Thoracic aorta (tissue), 2 donors: ENCODE measurements around the gene TRIM72. TPM values are rescaled to one million over a fixed set of nuclear protein-coding genes. Genes with fewer than 3 reads are reported as not detected.
"Not testable (repeated sequence)": the region's sequence is repeated elsewhere in the genome, so short reads cannot be mapped to it uniquely, and the experiment has no call there.

Source experiments
- ATAC-seq: fragments of 150-250 bp; one replicate; pipeline ENCODE4 v1.8.0; 2017; ENCODE audit warnings: low read depth; ENCODE audit not compliant: insufficient number of reproducible peaks, low FRiP score
- DNase-seq: peaks from one replicate; pipeline ENCODE4 v3.0.0-alpha.2; 2020; ENCODE audit warnings: low spot score
- H3K27ac ChIP-seq, 2 donors: fragments of 200-600 bp; sonication (generic); 1 replicate in 1 of 2; 2 replicates in 1 of 2; pipeline ENCODE4 v1.5.1; 2016; ENCODE audit warnings: mild to moderate bottlenecking in 2 of 2, moderate library complexity in 2 of 2
- H3K27me3 ChIP-seq: fragments of 200-600 bp; sonication (generic); replicated peaks from 2 replicates; pipeline ENCODE4 v1.6.0; 2016; ENCODE audit warnings: mild to moderate bottlenecking; ENCODE audit not compliant: insufficient read depth
- H3K36me3 ChIP-seq: fragments of 200-600 bp; sonication (generic); one replicate; pipeline ENCODE4 v1.5.1; 2016
- H3K4me1 ChIP-seq, 2 donors: fragments of 200-600 bp; sonication (generic); 1 replicate in 1 of 2; 2 replicates in 1 of 2; pipeline versions ENCODE4 v1.5.1 to v1.6.0; 2016; ENCODE audit warnings: low read depth in 2 of 2, mild to moderate bottlenecking in 1 of 2; ENCODE audit not compliant: control insufficient read depth in 1 of 2
- H3K4me3 ChIP-seq: fragments of 200-600 bp; sonication (generic); 2 replicates; pipeline ENCODE4 v1.5.1; 2016; ENCODE audit warnings: mild to moderate bottlenecking
- H3K9me3 ChIP-seq: fragments of 200-600 bp; sonication (generic); 2 replicates; pipeline ENCODE4 v1.5.1; 2016
- total RNA-seq, 2 donors: library from RNA; depleted of rRNA; stranded (reverse); fragments of >200 nt; gene quantifications; one replicate each; pipeline versions ENCODE4 v1.1.0 to v1.2.3, GENCODE V29; 2016
- TF ChIP-seq, protein P1 (sequence below): fragments of 200-600 bp; sonication (generic); IDR thresholded peaks from one replicate; pipeline ENCODE4 v1.5.1; 2019; ENCODE audit warnings: antibody characterized with exemption

Gene TRIM72
- total RNA-seq, 2 donors from 2014 or later, result 0.07 TPM; not detected in 1

DNA sequence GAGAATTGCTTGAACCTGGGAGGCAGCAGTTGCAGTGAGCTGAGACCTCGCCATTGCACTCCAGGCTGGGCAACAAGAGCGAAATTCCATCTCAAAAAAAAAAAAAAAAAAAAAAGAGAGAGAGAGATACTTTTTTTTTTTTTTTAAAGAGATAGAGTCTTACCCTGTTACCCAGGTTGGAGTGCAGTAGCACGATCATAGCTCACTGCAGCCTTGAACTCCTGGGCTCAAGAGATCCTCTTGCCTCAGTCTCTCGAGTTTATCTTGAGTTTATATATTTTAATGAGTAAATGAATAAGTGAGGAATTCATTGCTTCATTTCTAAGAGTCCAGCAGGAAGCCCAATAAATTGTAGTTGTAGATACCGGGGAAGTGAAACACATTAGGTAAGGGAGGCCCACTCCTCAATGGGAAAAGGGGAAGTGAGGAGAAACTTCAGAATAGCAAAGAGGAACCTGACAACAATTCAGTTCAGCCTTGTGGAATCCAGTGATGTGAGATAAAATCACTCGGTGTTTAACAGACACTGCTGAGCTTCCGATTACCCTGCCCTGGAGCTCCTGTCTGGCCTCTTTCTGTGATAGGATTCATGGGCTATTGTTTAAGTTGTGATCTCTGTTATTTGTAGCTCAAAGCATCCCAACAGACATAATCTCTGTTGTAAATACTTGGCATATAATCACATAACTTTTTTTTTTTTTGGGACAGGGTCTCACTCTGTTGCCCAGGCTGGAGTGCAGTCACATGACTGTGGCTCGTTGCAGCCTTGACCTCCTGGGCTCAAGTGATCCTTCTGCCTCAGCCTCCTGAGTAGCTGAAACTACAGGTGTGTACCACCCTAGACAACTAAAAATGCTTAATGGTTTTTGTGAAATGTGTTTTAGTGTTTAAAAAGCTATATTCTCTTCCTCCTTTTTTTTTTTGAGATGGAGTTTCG, 30.1 kb downstream of the TRIM72 start:
- no peaks in the 10 kb centered on the region for H3K9me3 ChIP-seq

DNA sequence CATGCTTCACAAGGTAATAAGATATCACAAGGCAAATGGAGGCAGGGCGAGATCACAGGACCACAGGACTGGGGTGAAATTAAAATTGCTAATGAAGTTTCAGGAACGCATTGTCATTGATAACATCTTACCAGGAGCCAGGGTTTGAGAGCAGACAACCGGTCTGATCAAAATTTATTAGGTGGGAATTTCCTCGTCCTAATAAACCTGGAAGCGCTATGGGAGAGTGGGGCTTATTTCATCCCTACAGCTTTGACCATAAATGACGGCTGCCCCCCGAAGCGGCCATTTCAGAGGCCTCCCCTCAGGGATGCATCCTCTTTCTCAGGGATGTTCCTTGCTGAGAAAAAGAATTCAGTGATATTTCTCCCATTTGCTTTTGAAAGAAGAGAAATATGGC, 31.7 kb downstream of the TRIM72 start:
- ATAC-seq, H3K4me1 ChIP-seq, H3K4me3 ChIP-seq, H3K36me3 ChIP-seq, H3K9me3 ChIP-seq, H3K27me3 ChIP-seq, H3K27ac ChIP-seq, DNase-seq: not testable (repeated sequence)

More for the DNA sequence above, 30.1 kb downstream of the TRIM72 start:
- Histone ChIP-seq H3K36me3 (no peaks in the 10 kb centered on the region), H3K27me3 (no peaks in the 10 kb centered on the region), H3K27ac (no peak overlapping the region), H3K4me3 (no peak overlapping the region), H3K4me1 (no peaks in the 10 kb centered on the region)
- DNase-seq, result no peak
- no peak for ATAC-seq
- TF ChIP-seq, protein P1, sequence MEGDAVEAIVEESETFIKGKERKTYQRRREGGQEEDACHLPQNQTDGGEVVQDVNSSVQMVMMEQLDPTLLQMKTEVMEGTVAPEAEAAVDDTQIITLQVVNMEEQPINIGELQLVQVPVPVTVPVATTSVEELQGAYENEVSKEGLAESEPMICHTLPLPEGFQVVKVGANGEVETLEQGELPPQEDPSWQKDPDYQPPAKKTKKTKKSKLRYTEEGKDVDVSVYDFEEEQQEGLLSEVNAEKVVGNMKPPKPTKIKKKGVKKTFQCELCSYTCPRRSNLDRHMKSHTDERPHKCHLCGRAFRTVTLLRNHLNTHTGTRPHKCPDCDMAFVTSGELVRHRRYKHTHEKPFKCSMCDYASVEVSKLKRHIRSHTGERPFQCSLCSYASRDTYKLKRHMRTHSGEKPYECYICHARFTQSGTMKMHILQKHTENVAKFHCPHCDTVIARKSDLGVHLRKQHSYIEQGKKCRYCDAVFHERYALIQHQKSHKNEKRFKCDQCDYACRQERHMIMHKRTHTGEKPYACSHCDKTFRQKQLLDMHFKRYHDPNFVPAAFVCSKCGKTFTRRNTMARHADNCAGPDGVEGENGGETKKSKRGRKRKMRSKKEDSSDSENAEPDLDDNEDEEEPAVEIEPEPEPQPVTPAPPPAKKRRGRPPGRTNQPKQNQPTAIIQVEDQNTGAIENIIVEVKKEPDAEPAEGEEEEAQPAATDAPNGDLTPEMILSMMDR, result no peak

DNA sequence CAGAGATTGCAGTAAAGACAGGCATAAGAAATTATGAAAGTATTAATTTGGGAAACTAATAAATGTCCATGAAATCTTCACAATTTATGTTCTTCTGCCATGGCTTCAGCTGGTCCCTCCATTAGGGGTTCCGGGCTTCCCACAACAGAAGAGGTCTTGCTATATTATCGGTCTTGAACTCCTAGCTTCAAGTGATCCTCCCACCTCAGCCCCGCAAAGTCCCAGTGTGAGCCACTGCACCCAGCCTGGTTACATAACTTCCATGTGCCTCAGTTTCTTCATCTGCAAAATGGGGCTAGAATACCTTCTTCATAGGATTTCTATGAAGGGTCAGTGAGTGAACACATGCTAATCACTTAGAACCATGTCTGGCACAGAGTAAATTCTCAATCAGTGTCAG, 32.4 kb downstream of the TRIM72 start:
- DNase-seq, result no peak
- Histone ChIP-seq H3K27me3 (no peaks in the 10 kb centered on the region), H3K4me1 (no peaks in the 10 kb centered on the region), H3K36me3 (no peaks in the 10 kb centered on the region), H3K4me3 (no peak overlapping the region), H3K27ac (no peak overlapping the region), H3K9me3 (no peaks in the 10 kb centered on the region)
- no peak for ATAC-seq
- TF ChIP-seq, protein P1, result no peak

DNA sequence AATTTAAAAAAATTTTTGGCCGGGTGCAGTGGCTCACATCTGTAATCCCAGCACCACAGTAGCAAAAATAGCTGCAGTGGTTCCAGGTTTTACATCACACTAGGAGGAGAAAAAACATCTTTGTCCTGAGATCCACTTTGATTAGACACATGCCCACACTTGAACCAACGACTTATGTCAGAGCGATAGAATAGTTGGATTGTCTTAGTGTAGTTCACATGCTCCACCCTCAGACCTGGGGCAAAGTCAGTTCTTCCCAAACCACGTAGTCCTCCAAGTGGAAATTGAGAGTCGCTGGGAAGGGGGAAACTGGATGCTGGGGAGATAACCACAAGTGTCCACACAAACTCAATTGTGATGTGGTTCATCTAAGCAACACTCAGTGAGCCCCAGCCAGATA, 34.4 kb downstream of the TRIM72 start:
- DNase-seq (no peak), ATAC-seq (no peak)
- Histone ChIP-seq H3K36me3 (no peaks in the 10 kb centered on the region), H3K27me3 (no peaks in the 10 kb centered on the region), H3K4me1 (no peaks in the 10 kb centered on the region), H3K27ac (no peak overlapping the region), H3K9me3 (no peaks in the 10 kb centered on the region), H3K4me3 (no peak overlapping the region)
- TF ChIP-seq, protein P1, result no peak

DNA sequence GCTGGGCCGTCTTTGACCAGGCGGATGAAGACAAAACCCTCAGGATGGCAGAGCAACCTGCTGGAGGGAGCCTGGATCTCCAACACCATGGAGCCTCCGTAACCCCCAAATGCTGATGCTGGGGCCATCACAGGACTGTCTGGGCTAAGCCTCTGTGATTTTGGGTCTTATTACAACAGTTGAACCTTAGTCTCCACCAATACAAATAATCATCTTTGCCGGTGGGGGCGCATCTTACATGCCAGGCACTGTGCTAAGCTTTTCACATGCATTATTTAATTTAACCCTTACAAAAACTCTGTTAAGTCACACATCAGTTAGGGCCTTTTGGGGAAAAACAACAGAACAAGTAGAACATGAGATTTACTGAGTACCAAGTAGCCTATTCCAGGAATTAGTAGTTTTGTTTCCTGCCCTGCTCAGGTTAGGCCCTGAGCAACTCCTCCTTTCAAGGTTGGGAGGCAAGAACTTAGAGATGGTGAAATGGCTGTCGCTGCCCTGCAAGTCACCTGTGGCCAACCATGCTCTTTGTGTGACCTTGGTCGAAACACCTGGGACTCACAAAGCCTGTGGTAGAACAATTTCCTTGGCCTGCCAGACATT, 37.0 kb downstream of the TRIM72 start:
- H3K27ac ChIP-seq, result no peak overlapping the region
- no peak for DNase-seq
- H3K36me3 ChIP-seq, result no peaks in the 10 kb centered on the region
- no peak for ATAC-seq
- H3K9me3 ChIP-seq, result no peaks in the 10 kb centered on the region
- no peak overlapping the region for H3K4me3 ChIP-seq
- TF ChIP-seq, protein P1, result no peak
- no peaks in the 10 kb centered on the region for H3K27me3 ChIP-seq
- no peaks in the 10 kb centered on the region for H3K4me1 ChIP-seq
